Lower leg skin (tissue), 4 donors: Measurements from ENCODE around the gene PRKAB2. TPM values are rescaled to one million over a fixed set of nuclear protein-coding genes. Genes with fewer than 3 reads are reported as not detected.

Source experiments
- DNase-seq, 2 donors: peaks; one replicate each; pipeline ENCODE4 v3.0.0-alpha.2; 2019; ENCODE audit warnings: low spot score in 2 of 2
- H3K4me3 ChIP-seq: fragments of 200-600 bp; sonication (generic); 2 replicates; pipeline ENCODE4 v1.5.1; 2017; ENCODE audit warnings: mild to moderate bottlenecking, low read depth; ENCODE audit not compliant: poor library complexity, severe bottlenecking
- CTCF ChIP-seq, 3 donors: fragments of 450-650 bp; IDR thresholded peaks; one replicate each; pipeline ENCODE4 v1.5.1; 2016; ENCODE audit warnings: antibody characterized with exemption in 3 of 3, mild to moderate bottlenecking in 3 of 3, moderate library complexity in 2 of 3
- POLR2A ChIP-seq, 2 donors: fragments of 450-650 bp; IDR thresholded peaks; one replicate each; pipeline ENCODE4 v1.6.1; 2016 to 2017; ENCODE audit warnings: antibody characterized with exemption in 2 of 2, mild to moderate bottlenecking in 1 of 2, moderate library complexity in 1 of 2
- WGBS, 2 donors: methylation state at CpG; one replicate each; pipeline ENCODE4 v1.1.5; 2018; 5-methylcytosine and 5-hydroxymethylcytosine counted together
- intact Hi-C: fragments of 100-400 bp; cut with DNase I; formaldehyde crosslinking; loops from one replicate; pipeline ENCODE4 v1.15.0; 2023; ENCODE audit warnings: low total_unique reads
- total RNA-seq, 4 donors: library from RNA; depleted of rRNA; stranded (reverse); fragments of >200 nt; gene quantifications; one replicate each; pipeline ENCODE4 v1.1.0, GENCODE V29; 2016

Gene PRKAB2
- total RNA-seq, 4 donors from 2014 or later = 21.4 to 29.8 (median 25.9) TPM

GRCh38 chr1:147214325-147214724 lies 42.1 kb upstream of the PRKAB2 start:
- intact Hi-C loops = no loop called here
- WGBS, 2 donors = 78 to 82% methylated on average over 7 of the region's 7 CpGs
- no peak for DNase-seq
- TF ChIP-seq POLR2A (IDR thresholded peaks at IDR 0.05) = no peak
- no peak for TF ChIP-seq CTCF (IDR thresholded peaks at IDR 0.05)
- H3K4me3 ChIP-seq = no peak overlapping the region

GRCh38 chr1:147213271-147213670 lies 41.0 kb upstream of the PRKAB2 start:
- TF ChIP-seq CTCF (IDR thresholded peaks at IDR 0.05) (no peak), POLR2A (IDR thresholded peaks at IDR 0.05) (no peak)
- H3K4me3 ChIP-seq = no peak overlapping the region
- no peak for DNase-seq
- intact Hi-C loops = no loop called here

- no peak overlapping the region for H3K4me3 ChIP-seq
- DNase-seq = no peak
- TF ChIP-seq POLR2A (IDR thresholded peaks at IDR 0.05) (no peak), CTCF (IDR thresholded peaks at IDR 0.05) (no peak)
- WGBS, 2 donors = 92 to 96% methylated on average over 2 of the region's 2 CpGs
- intact Hi-C loops = no loop called here
Observed at GRCh38 chr1:147211577-147211976, 39.3 kb upstream of the PRKAB2 start.

GRCh38 chr1:147210987-147211386 lies 38.7 kb upstream of the PRKAB2 start:
- 80 to 87% methylated on average over 2 of the region's 2 CpGs for WGBS, 2 donors
- no peak for DNase-seq
- intact Hi-C loops = no loop called here

GRCh38 chr1:147209825-147210821 lies 37.9 kb upstream of the PRKAB2 start:
- WGBS, 2 donors = 92 to 98% methylated on average over 3 of the region's 3 CpGs
- intact Hi-C loops = no loop called here

More at GRCh38 chr1:147210987-147211386, 38.7 kb upstream of the PRKAB2 start:
- TF ChIP-seq POLR2A (IDR thresholded peaks at IDR 0.05) (no peak), CTCF (IDR thresholded peaks at IDR 0.05) (no peak)
- H3K4me3 ChIP-seq = no peak overlapping the region

More at GRCh38 chr1:147209825-147210821, 37.9 kb upstream of the PRKAB2 start:
- H3K4me3 ChIP-seq = no peak overlapping the region
- DNase-seq = no peak
- no peak for TF ChIP-seq POLR2A (IDR thresholded peaks at IDR 0.05)
- no peak for TF ChIP-seq CTCF (IDR thresholded peaks at IDR 0.05)
